Panc1 (cell line): ENCODE measurements around the gene INSYN1. TPM values are rescaled to one million over a fixed set of nuclear protein-coding genes. Genes with fewer than 3 reads are reported as not detected.

ENCODE experiments used
- ATAC-seq: fragments of 200-7000 bp; cut with Tn5 transposase; 2 replicates; pipeline ENCODE4 v1.9.1; 2020; ENCODE audit warnings: mild to moderate bottlenecking, moderate library complexity
- BruUV-seq: library from RNA; stranded (reverse); fragments of 400-500 nt; replicated peaks from 2 replicates; lab custom pipeline; 2021; lab: Mats Ljungman, UMichigan
- CTCF ChIA-PET: fragments of 300-600 bp; sonication (Branson Sonifier 250); formaldehyde crosslinking; loops from one replicate; lab custom pipeline; 2022; ENCODE audit warnings: antibody characterized with exemption; lab: Charles Lee
- POLR2A ChIA-PET: fragments of 300-600 bp; sonication (Branson Sonifier 250); formaldehyde crosslinking; loops from one replicate; lab custom pipeline; 2022; ENCODE audit warnings: antibody characterized with exemption; lab: Charles Lee
- DNase-seq: peaks from one replicate; pipeline ENCODE4 v3.0.0-alpha.2; 2010; ENCODE audit warnings: low read depth, low spot score
- H3K27ac ChIP-seq: 2 replicates; pipeline ENCODE4 v1.5.1; 2011; ENCODE audit warnings: mild to moderate bottlenecking, low read length, inconsistent platforms
- H3K27me3 ChIP-seq: fragments of 200-500 bp; sonication (Bioruptor generic); 2 replicates; pipeline ENCODE4 v1.6.0; 2014; ENCODE audit warnings: low read length, inconsistent platforms; ENCODE audit not compliant: control insufficient read depth, insufficient read depth
- H3K36me3 ChIP-seq: fragments of 200-500 bp; sonication (Bioruptor generic); 2 replicates; pipeline ENCODE4 v1.5.1; 2014; ENCODE audit warnings: inconsistent platforms, mild to moderate bottlenecking, low read length, moderate library complexity; ENCODE audit not compliant: control insufficient read depth, insufficient read depth
- H3K4me1 ChIP-seq: 2 replicates; pipeline ENCODE4 v1.5.1; 2011; ENCODE audit warnings: inconsistent platforms, mild to moderate bottlenecking, low read length, moderate library complexity; ENCODE audit not compliant: control insufficient read depth, insufficient read depth
- H3K4me3 ChIP-seq, 2 experiments: 2 replicates each; pipeline ENCODE4 v1.5.1; 2011 to 2012; ENCODE audit warnings: low read depth in 2 of 2, low read length in 2 of 2, mild to moderate bottlenecking in 2 of 2, inconsistent platforms in 1 of 2, moderate library complexity in 1 of 2
- H3K9me3 ChIP-seq: fragments of 200-500 bp; sonication (Bioruptor generic); 2 replicates; pipeline ENCODE4 v1.5.1; 2014; ENCODE audit warnings: low read depth, mild to moderate bottlenecking, inconsistent platforms, low read length, moderate library complexity; ENCODE audit not compliant: control insufficient read depth, insufficient read depth
- POLR2AphosphoS5 ChIP-seq: IDR thresholded peaks from 2 replicates; pipeline ENCODE4 v1.6.1; 2012; ENCODE audit warnings: mild to moderate bottlenecking, low read depth, low read length, moderate library complexity
- SIN3A ChIP-seq: IDR thresholded peaks from 2 replicates; pipeline ENCODE4 v1.6.1; 2012; ENCODE audit warnings: low read depth, mild to moderate bottlenecking, low read length, moderate library complexity, borderline replicate concordance; ENCODE audit not compliant: insufficient read depth
- TCF7L2 ChIP-seq: IDR thresholded peaks from 2 replicates; pipeline ENCODE4 v1.6.1; 2011; ENCODE audit warnings: mild to moderate bottlenecking, low read depth, low read length, inconsistent platforms
- in situ Hi-C: cut with HindIII; loops from 2 replicates; pipeline ENCODE4 v1.10.0; 2016; ENCODE audit warnings: low sequenced_read_pairs, low pct_unique_long_range_greater_than_20kb
- intact Hi-C: fragments of 100-400 bp; cut with micrococcal nuclease; formaldehyde crosslinking; loops from one replicate; pipeline ENCODE4 v1.10.0; 2022; ENCODE audit not compliant: unreplicated experiment
- total RNA-seq: library from RNA; stranded (reverse); gene quantifications from one replicate; pipeline ENCODE4 v1.2.1, GENCODE V29; 2021; ENCODE audit not compliant: unreplicated experiment
- TF ChIP-seq, protein P1 (sequence below), 2 experiments: IDR thresholded peaks; 2 replicates each; pipeline ENCODE4 v1.6.1; 2011 to 2012; ENCODE audit warnings: low read depth in 2 of 2, control low read depth in 1 of 2, low read length in 1 of 2, mild to moderate bottlenecking in 1 of 2, moderate library complexity in 1 of 2; ENCODE audit not compliant: insufficient read depth in 1 of 2
- TF ChIP-seq, protein P2 (sequence below): fragments of 450-650 bp; IDR thresholded peaks from 2 replicates; pipeline ENCODE4 v1.5.1; 2017; ENCODE audit warnings: mild to moderate bottlenecking

INSYN1 gene
- total RNA-seq, 1 experiment from 2014 or later = 2.6 TPM

DNA sequence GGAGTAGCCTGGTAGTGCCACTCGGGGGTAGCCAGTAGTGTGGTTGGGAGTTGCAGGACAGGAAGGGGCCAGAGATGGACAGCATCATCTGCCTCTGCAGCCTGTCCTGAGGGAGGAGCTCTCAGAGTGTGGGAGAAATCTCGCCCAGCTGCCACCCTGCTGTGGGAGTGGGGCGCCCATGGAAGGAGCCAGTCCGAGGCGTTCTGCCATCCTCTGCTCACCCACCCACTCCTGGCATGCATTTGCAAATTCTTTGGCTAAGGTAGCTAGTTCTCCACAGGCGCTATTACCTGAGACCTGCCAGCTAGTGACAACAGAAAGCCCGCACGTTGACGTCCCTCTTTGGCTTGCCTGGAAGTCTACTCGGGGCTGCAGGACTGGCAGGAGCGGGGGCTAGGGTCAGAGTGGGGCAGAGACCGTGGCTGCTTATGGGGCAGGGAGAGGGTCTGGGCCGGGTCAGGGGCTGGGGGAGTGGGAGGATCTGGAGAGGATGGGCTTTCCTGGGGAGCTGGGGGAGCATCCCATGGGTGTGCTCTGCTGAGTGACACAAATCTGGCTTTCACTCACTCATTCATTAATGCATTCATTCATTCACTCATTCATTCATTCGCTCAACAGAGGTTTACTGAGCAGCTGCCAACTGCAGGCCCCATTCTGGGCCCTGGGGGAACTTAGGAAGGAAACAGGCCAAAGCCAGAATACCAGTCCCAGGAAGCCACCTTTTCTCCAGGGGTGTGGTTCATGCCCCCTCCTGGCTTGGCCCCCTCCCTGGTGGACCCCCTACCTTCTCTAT lies 44.4 kb upstream of the INSYN1 start:
- intact Hi-C loops = no loop called here
- Histone ChIP-seq H3K27ac (no peak overlapping the region), H3K36me3 (no peaks in the 10 kb centered on the region), H3K9me3 (no peaks in the 10 kb centered on the region), H3K4me1 (no peaks in the 10 kb centered on the region), H3K4me3 (no peak overlapping the region), H3K27me3 (no peaks in the 10 kb centered on the region)
- BruUV-seq = no TSS peak
- DNase-seq = no peak
- ChIA-PET POLR2A (no interaction called here), CTCF (no interaction called here)
- in situ Hi-C loops = no loop called here
- ATAC-seq = no peak
- TF ChIP-seq, protein P1, sequence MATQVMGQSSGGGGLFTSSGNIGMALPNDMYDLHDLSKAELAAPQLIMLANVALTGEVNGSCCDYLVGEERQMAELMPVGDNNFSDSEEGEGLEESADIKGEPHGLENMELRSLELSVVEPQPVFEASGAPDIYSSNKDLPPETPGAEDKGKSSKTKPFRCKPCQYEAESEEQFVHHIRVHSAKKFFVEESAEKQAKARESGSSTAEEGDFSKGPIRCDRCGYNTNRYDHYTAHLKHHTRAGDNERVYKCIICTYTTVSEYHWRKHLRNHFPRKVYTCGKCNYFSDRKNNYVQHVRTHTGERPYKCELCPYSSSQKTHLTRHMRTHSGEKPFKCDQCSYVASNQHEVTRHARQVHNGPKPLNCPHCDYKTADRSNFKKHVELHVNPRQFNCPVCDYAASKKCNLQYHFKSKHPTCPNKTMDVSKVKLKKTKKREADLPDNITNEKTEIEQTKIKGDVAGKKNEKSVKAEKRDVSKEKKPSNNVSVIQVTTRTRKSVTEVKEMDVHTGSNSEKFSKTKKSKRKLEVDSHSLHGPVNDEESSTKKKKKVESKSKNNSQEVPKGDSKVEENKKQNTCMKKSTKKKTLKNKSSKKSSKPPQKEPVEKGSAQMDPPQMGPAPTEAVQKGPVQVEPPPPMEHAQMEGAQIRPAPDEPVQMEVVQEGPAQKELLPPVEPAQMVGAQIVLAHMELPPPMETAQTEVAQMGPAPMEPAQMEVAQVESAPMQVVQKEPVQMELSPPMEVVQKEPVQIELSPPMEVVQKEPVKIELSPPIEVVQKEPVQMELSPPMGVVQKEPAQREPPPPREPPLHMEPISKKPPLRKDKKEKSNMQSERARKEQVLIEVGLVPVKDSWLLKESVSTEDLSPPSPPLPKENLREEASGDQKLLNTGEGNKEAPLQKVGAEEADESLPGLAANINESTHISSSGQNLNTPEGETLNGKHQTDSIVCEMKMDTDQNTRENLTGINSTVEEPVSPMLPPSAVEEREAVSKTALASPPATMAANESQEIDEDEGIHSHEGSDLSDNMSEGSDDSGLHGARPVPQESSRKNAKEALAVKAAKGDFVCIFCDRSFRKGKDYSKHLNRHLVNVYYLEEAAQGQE (IDR thresholded peaks at IDR 0.05; ENCODE audit: insufficient read depth in 1 of 2, low read depth in 2 of 2, low read length in 1 of 2) = no peak
- TF ChIP-seq TCF7L2 (no peak), POLR2AphosphoS5 (no peak), SIN3A (no peak)
- TF ChIP-seq, protein P2, sequence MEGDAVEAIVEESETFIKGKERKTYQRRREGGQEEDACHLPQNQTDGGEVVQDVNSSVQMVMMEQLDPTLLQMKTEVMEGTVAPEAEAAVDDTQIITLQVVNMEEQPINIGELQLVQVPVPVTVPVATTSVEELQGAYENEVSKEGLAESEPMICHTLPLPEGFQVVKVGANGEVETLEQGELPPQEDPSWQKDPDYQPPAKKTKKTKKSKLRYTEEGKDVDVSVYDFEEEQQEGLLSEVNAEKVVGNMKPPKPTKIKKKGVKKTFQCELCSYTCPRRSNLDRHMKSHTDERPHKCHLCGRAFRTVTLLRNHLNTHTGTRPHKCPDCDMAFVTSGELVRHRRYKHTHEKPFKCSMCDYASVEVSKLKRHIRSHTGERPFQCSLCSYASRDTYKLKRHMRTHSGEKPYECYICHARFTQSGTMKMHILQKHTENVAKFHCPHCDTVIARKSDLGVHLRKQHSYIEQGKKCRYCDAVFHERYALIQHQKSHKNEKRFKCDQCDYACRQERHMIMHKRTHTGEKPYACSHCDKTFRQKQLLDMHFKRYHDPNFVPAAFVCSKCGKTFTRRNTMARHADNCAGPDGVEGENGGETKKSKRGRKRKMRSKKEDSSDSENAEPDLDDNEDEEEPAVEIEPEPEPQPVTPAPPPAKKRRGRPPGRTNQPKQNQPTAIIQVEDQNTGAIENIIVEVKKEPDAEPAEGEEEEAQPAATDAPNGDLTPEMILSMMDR = no peak

DNA sequence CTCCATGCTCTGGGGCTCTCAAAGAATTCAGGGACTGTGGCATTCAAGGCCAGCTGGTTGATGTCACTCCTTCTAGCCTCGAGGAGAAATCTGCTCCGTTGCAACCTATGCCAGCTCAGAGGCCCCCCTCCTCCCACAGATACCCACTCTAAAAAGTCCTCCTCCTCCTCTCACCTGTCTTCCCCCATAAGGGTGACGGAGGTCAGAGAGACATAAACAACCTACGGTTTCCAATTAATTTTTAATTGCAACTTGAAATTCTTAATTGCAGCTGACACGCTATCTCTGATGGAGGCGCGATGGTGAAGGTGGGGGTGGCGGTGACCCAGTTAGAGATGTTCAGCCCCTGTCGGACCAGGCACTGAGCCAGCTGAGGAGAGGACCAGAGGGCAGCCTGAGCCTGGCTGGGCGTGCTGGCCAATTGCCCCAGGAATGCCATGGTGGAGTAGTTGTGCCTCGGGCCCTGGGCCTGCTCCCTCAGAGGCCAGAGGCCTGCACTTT lies 43.2 kb upstream of the INSYN1 start:
- no peaks in the 10 kb centered on the region for H3K4me1 ChIP-seq
- ChIA-PET CTCF (no interaction called here), POLR2A (no interaction called here)
- ATAC-seq (no peak), DNase-seq (no peak)
- intact Hi-C loops = no loop called here
- BruUV-seq = no TSS peak
- no peak overlapping the region for H3K27ac ChIP-seq
- TF ChIP-seq, protein P1 (IDR thresholded peaks at IDR 0.05; ENCODE audit: insufficient read depth in 1 of 2, low read depth in 2 of 2, low read length in 1 of 2) = no peak
- no peak for TF ChIP-seq TCF7L2
- no peak for TF ChIP-seq SIN3A
- TF ChIP-seq, protein P2 = no peak
- H3K36me3 ChIP-seq = no peaks in the 10 kb centered on the region
- H3K9me3 ChIP-seq = no peaks in the 10 kb centered on the region
- in situ Hi-C loops = no loop called here
- no peak overlapping the region for H3K4me3 ChIP-seq
- no peaks in the 10 kb centered on the region for H3K27me3 ChIP-seq
